Rectal smooth muscle tissue (tissue), 1 donor: ENCODE measurements around the gene PTGIS.
"Not testable (repeated sequence)": the region's sequence is repeated elsewhere in the genome, so short reads cannot be mapped to it uniquely, and the experiment has no call there.

Experiments
- H3K27ac ChIP-seq: one replicate; pipeline ENCODE4 v1.7.0; 2013; ENCODE audit warnings: low read depth, low read length, inconsistent platforms
- H3K27me3 ChIP-seq: one replicate; pipeline ENCODE4 v1.7.0; 2013; ENCODE audit warnings: low read length; ENCODE audit not compliant: control insufficient read depth, insufficient read depth
- H3K36me3 ChIP-seq: one replicate; pipeline ENCODE4 v1.7.0; 2013; ENCODE audit warnings: low read length; ENCODE audit not compliant: control insufficient read depth, insufficient read depth
- H3K4me1 ChIP-seq: one replicate; pipeline ENCODE4 v1.7.0; 2013; ENCODE audit warnings: low read length; ENCODE audit not compliant: control insufficient read depth, insufficient read depth
- H3K4me3 ChIP-seq: one replicate; pipeline ENCODE4 v1.7.0; 2013; ENCODE audit warnings: low read length
- H3K9ac ChIP-seq: one replicate; pipeline ENCODE4 v1.7.0; 2013; ENCODE audit warnings: low read length

Gene PTGIS

DNA sequence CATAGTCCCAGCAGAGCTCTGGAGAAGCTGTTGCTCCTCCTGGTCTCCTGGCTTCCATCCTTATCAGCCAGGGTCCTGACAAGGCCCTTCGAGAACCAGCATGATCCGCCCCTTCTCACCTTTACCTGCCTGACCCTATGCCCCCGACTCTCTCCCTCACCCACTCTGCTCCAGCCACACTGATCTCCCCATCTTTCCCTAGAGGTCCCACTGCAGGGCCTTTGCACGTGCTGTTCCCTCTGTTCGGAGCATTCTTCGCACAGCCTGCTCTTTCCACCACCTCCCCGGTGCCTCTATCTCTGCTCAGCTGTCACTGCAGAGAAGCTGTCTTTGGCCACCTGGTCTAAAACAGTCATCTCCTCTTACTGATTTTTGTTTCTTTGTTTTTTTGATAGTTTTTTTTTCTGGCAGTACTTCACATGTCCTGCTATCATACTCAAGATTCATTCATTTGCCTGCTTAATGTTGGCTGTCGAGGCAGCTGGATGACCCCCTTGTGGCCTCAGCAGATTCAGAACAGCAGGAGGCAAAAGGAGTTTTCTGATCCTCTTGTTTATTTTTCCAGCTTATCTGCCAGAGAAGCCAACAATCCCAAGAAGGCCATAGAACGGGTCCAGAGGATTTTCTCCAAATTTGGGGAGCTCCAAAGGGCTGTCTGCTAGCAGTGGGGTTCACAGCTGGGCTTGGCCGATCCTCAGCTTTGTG is 1.6 kb upstream of the PTGIS start:
- peaks cover 5% of the 10 kb centered on the region for H3K4me1 ChIP-seq
- no peak overlapping the region for H3K4me3 ChIP-seq
- H3K27me3 ChIP-seq = peaks cover 14% of the 10 kb centered on the region
- H3K27ac ChIP-seq = peak overlapping the region; percentile 37
- no peaks in the 10 kb centered on the region for H3K36me3 ChIP-seq
- H3K9ac ChIP-seq = no peak overlapping the region

DNA sequence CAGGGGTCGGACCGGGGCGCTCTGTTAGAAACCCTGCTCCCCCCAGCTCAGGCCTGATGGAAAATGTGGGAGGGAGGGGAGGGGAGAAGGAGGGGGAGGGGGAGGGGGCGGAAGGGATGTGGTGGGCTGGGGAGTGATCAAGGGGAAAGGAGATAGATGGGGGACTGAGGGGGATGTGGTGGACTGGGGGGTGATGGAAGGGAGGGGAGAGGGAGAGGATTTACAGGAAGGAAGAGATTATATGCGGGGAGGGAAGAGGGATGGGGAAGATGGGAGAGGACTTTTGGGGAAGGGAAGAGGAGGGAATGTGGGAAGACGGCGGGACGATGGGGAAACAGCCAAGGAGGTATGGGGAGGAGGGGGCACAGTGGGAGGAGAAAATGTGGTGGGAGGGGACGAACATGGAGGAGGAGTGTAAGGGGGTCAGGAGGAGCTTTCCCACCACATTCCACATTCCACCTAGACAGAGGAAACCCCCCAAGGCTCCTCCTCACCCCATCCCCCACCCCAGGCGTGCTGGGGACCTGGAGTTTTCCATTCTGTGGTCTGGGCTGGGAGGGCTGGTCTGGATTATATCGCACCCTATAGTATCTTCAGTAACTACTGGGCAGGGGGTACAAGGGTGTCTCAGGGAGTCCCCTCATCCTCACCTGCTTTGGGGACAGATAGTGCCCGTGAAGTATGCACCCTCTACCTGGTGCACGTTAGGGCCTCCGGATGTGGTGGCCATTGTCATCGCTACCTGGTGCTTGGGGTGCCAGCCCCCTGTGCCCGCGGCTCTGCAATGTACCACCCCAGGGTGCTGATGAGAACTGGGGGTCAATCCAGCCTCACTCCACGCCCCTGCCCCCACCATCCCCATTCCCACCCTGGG is 578 bp upstream of the PTGIS start:
- peaks cover 5% of the 10 kb centered on the region for H3K4me1 ChIP-seq
- no peak overlapping the region for H3K4me3 ChIP-seq
- H3K27ac ChIP-seq = peak overlapping the region; percentile 24
- H3K27me3 ChIP-seq = peaks cover 14% of the 10 kb centered on the region
- H3K9ac ChIP-seq = no peak overlapping the region
- H3K36me3 ChIP-seq = no peaks in the 10 kb centered on the region

DNA sequence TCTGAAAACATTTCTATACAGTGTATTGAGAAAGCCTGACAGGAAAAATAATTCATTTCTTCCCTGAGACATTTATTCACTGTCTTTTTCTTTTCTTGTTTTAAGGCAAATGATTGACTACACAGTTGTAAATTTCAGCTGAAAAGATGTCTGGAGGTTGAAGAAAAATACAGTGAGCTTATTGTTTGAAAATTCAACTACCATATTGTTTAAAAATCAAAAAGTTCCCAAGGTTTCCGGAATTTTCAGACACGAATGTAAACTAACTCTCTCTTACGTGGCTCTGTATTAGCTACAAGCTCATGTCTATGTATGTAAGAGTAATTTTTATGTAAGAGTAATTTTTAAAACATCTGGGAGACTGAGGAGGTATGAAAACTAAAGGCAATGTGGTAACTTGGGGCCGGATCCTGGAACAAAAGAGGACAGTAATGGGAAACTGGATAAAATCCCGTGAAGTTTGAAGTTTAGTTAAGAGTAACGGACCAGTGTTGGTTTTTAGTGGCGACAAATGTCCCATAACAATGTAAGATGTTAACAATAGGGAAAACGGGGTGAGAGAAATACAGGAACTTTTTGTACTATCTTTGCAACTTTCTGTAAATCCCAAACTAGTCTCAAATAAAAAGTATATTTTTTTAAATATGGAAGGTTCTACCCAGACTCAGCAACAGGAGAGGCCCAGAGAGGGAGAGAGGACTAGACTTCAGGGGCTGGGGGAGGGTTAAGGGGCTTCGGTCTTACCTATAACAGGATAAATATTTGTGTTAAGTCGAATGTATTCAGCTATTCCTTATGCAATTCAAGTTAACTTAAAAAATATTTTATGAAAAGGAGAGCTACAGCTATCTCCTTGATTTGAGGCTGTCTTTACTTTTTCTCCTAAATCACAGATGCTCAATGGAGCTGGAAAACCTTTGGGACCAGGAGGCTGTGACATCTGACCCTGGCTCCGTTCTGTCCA is 1.3 kb downstream of the PTGIS start:
- Histone ChIP-seq H3K36me3 (no peaks in the 10 kb centered on the region), H3K27ac (peak overlapping the region; percentile 82), H3K27me3 (peaks cover 14% of the 10 kb centered on the region), H3K4me3 (peak overlapping the region; percentile 70), H3K9ac (no peak overlapping the region), H3K4me1 (peaks cover 5% of the 10 kb centered on the region)

DNA sequence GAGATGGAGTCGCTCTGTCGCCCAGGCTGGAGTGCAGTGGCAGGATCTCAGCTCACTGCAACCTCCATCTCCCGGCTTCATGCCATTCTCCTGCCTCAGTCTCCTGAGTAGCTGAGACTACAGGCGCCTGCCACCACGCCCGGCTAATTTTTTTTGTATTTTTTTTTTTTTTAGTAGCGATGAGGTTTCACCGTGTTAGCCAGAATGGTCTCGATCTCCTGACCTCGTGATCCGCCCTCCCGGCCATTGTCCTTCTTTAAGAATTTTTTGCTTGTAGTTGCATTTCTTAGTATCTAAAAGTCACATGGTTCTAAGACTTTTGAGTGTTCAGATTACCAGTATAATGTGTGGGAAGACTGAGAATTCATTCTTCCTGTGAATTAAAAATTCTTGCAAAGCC is 2.9 kb downstream of the PTGIS start:
- Histone ChIP-seq H3K27me3 (peaks cover 14% of the 10 kb centered on the region), H3K27ac (peak overlapping the region; percentile 16), H3K4me1 (peaks cover 11% of the 10 kb centered on the region)
- H3K4me3 ChIP-seq, H3K36me3 ChIP-seq, H3K9ac ChIP-seq: not testable (repeated sequence)

DNA sequence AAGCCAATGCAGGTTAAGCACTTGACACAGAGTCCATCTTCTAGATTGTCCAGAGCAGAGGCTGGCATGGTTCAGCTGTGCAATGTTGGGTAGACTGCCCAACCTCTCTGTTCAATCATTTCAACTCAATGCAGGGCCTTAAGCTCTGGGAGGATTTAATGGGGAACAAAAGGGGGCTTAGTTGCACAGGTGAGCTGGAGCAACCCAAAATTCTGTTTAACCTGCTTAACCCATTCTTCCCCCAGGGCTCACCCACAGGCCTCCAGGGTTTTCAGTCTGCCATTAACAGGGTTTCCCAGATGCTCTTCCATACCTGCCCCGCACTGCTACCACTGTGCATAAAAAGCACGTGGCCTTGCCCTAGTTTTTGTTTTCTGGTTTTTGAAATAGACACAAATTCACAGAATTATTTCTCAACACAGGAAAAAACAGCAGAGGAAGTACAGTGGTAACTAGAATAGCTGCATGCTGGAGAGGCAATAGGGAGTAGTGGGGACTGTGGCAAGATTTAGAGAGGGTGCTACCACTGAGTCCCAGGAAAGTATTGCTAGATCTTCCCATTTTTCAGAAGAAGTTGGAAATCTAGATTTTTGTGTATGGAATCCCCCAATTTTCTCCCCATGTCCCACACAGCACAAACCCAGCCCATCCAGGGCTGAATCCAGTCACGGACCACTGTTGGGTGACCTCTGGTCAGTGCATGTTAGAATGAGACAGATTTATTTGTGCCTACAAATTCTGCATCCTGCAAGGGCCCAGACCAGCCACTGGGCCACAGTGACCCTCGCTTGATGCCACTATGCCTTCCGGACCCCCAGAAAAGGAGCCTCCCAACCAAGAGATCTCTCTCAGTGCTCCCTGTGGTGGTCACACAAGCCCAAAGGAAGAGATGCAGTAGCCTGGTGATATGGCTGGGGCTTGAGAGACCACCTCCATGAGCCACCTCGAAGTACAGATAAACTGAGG is 4.6 kb downstream of the PTGIS start:
- no peaks in the 10 kb centered on the region for H3K36me3 ChIP-seq
- H3K27me3 ChIP-seq = peaks cover 6% of the 10 kb centered on the region
- H3K9ac ChIP-seq = no peak overlapping the region
- peak overlapping the region; percentile 31 for H3K4me3 ChIP-seq
- H3K4me1 ChIP-seq = peaks cover 8% of the 10 kb centered on the region
- H3K27ac ChIP-seq = peak overlapping the region; percentile 86

DNA sequence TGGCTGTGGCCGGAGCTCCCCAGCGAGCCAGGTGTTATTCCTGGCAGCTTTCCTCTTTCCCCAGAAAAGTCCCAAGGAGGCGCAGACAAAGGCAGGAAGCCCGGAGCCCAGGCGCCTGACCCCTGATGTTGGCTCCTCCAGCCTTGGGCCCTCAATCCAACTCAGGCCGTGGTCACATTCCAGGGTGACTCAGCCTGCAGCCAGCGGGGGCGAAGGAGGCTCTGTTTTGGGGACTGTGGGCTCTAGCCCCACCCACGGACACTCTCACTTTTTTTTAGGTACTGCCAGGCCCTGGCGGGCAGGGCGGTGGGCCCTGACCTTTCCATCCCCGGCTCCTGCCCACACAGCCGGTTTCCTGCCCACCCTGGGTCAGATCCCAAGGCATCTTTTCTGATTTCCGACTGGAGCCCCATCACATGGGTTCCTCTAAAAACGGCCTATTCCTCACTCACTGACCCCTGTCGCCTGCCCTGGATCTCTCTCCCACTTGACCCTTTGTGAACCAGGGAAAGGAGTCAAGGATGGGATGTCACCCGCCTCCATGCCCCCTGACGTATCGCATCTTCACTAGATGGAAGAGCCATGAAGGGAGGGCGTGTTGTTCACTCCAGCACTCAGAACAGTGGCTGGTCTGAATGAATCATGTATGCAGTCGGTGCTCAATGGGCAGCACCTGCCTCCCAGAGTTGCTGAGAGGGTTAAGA is 5.5 kb downstream of the PTGIS start:
- H3K4me1 ChIP-seq = peaks cover 8% of the 10 kb centered on the region
- peak overlapping the region; percentile 31 for H3K4me3 ChIP-seq
- peaks cover 3% of the 10 kb centered on the region for H3K27me3 ChIP-seq
- H3K27ac ChIP-seq = peak overlapping the region; percentile 86
- no peaks in the 10 kb centered on the region for H3K36me3 ChIP-seq
- H3K9ac ChIP-seq = no peak overlapping the region

DNA sequence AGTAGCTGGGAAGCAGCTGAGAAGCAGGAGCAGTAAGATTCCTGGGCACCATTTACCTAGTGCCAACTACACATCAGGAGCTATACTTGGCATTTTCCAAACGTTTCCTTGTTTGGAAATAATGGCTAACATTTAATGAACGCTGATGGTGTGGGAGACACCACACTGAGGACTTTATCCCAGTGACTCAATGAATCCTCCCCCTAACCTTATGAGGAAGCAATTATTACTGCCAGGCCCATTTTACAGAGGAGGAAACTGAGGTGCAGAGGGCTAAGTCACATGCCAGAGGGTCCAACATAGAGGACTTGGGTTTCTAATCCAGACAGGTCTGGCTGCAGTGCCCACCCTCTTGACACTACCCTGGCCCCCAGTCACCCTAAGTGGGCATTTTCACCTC is 6.1 kb downstream of the PTGIS start:
- Histone ChIP-seq H3K27ac (peak overlapping the region; percentile 86), H3K36me3 (no peaks in the 10 kb centered on the region), H3K4me3 (no peak overlapping the region), H3K4me1 (peaks cover 8% of the 10 kb centered on the region), H3K9ac (no peak overlapping the region), H3K27me3 (peaks cover 1% of the 10 kb centered on the region)

DNA sequence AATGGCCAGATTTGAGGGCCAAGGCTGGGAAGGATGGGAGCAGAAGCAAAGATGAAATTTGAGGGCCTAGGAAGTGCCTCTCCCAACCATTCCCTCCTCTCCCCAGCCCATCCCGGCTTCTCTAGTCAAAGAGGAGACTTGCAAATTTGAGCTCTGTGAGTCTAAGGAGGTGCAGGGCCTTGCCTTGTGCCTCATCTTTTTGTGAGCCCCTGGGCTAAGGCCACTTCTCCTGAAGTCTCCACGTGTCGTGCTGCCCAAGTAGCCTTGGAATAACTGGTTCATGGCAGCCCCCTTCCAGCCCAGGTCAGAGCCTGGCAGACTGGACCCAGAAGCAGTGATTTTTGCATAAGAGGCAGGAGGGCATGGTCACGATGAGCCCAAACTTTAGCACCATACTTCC is 6.7 kb downstream of the PTGIS start:
- peak overlapping the region; percentile 86 for H3K27ac ChIP-seq
- H3K4me1 ChIP-seq = peaks cover 8% of the 10 kb centered on the region
- no peak overlapping the region for H3K9ac ChIP-seq
- H3K27me3 ChIP-seq = peaks cover 1% of the 10 kb centered on the region
- H3K36me3 ChIP-seq = no peaks in the 10 kb centered on the region
- H3K4me3 ChIP-seq = no peak overlapping the region

DNA sequence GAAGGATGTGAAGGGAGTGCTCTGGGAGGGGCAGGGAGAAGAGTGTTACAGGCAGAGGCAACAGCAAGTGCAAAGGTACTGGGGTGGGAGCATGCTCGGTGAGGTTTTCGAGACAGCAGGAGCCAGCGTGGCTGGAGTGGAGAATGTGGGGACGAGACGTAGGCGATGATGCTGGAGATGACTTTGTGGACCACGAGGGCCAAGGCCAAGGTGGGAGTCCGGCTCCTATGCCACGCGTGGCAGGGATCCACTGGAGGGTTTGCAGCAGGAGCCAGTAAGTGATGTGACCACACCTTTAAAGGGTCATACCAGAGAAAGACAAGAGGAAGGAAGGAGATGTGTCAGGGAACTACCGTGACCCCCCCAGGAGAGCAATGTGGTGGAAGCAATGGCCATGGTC is 7.3 kb downstream of the PTGIS start:
- H3K27me3 ChIP-seq = peaks cover 1% of the 10 kb centered on the region
- no peak overlapping the region for H3K9ac ChIP-seq
- H3K4me3 ChIP-seq = no peak overlapping the region
- peaks cover 8% of the 10 kb centered on the region for H3K4me1 ChIP-seq
- H3K27ac ChIP-seq = peak overlapping the region; percentile 86
- H3K36me3 ChIP-seq = no peaks in the 10 kb centered on the region

DNA sequence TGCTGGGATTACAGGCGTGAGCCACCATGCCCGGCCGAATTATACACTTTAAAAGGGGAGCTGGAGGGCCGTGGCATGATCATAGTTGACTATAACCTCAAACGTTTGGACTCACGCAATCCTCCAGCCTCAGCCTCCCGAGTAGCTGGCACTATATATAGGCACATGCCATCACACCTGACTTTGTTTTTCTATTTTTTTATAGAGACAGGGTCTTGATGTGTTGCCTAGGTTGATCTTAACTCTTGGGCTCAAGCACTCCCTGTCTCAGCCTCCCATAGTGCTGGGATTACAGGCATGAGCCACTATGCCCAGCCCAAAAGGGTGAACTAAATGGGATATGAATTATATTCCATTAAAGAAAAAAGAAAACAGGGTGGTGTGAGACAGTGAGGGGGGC is 7.8 kb downstream of the PTGIS start:
- H3K27ac ChIP-seq = no peak overlapping the region
- H3K4me1 ChIP-seq = peaks cover 6% of the 10 kb centered on the region

More for the DNA sequence above, 7.8 kb downstream of the PTGIS start:
- H3K27me3 ChIP-seq = peaks cover 1% of the 10 kb centered on the region
- H3K9ac ChIP-seq = no peak overlapping the region
- H3K36me3 ChIP-seq = no peaks in the 10 kb centered on the region
- H3K4me3 ChIP-seq = no peak overlapping the region
